ENCODE data around the gene EML1.

Gene EML1

GRCh38 chr14:99806836-99807235 is 13.6 kb downstream of the EML1 start:
- no peak for DNase-seq

GRCh38 chr14:99807413-99808153 is 14.4 kb downstream of the EML1 start:
- no peak for DNase-seq

GRCh38 chr14:99808154-99808505 is 14.9 kb downstream of the EML1 start:
- DNase-seq: no peak

DNA sequence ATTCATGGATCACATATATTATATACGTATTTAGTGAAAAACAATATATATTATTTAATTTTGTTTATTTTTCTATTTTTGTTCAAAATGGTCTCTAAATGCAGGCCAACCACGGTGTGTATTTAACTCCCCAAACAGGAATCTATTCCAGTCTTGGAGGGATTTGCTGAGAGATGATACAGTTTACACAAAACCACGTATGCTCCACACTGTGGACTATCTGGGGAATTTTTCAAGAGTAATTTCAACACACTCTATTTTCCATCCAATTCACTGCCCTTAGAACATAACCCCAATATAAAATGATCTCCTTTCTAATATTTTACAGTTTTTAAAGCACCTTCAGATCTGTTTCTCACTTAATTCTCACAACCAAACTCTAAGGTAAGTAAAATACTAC is 15.3 kb downstream of the EML1 start:
- DNase-seq: no peak

- peak; percentile 24 for DNase-seq
Observed at GRCh38 chr14:99809360-99809759, 16.1 kb downstream of the EML1 start.

GRCh38 chr14:99809859-99810558 is 16.8 kb downstream of the EML1 start:
- DNase-seq: no peak

DNA sequence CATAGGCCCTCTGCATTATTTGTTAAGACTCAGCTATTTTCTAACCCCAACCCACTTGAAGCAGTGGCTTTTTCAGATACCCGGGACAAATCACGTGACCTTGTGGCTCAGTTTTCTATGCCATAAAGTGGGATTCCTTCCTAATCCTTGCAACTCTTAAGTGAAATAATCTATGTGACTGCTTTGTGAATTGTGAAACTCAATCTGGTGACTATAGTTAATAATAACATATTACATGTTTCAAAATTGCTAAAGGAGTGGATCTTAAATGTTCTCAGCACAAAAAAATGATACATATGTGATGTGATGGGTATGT is 17.3 kb downstream of the EML1 start:
- no peak for DNase-seq

- DNase-seq: no peak
Observed at GRCh38 chr14:99812096-99812750, 19.0 kb downstream of the EML1 start.

GRCh38 chr14:99812892-99813291 is 19.7 kb downstream of the EML1 start:
- DNase-seq: no peak

DNA sequence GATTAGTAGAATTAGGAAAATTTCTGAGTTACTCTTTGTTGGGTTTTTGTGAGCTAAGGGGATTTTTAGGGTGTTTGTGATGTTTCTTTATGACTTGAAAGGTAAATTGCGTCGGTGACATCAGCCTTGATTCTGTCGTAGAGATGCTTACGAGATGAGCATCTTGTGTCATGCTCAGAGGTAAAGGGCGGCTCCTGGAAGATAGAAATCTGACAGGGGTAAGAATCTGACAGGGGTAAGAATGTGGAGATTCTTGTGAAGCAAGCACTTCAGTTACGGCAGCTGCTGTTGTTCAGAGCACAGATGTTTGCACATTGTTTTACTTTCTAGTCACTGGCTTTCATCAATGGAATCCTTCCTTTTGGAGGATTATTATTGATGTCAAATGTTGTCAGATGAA is 22.5 kb downstream of the EML1 start:
- no peak for DNase-seq

GRCh38 chr14:99816217-99816616 is 23.0 kb downstream of the EML1 start:
- no peak for DNase-seq

DNA sequence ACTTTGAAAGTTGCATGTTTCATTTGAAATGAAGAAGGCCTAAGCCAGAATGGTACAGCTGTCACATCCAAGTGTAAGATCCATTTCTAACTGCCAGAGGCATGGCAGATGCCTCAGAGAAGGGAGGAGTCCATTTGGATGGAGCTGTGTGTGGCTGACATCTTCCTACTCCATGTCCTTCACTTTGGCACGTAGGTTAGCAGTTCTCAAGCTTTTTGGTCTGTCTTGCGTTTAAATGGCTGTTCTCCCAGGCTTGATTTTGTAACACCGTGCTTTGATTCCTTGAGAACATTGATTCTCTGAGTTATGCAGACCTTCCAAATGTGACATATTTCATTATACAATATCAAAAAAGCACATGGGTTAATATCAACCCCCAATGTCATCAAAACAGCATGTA is 23.4 kb downstream of the EML1 start:
- DNase-seq: no peak

- no peak for DNase-seq
Observed at GRCh38 chr14:99817331-99817730, 24.1 kb downstream of the EML1 start.

DNA sequence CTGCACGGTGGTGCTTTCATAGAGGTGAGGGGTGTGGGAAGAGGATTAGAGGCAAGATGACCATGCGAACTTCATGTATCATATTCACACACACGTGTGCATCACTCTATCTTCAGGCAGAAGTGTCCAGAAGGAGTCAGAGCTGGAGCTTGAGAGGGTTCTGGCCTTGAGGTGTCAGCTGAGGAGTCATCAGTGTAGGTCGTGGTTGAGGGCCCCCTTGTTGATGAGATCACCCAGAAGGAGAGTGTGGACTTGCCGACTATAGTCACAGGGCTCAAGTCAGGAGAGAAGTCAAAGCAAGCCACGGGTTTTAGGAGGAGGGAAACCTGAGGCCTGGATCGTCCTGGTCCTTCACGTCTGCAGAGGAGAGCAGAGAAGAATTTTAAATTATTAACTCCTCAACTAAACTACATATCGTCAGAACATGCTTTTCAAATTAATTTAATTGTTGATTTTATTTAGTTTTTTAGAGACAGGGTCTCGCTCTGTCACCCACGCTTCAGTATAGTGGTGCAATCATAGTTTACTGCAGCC is 25.4 kb downstream of the EML1 start:
- no peak for DNase-seq

DNA sequence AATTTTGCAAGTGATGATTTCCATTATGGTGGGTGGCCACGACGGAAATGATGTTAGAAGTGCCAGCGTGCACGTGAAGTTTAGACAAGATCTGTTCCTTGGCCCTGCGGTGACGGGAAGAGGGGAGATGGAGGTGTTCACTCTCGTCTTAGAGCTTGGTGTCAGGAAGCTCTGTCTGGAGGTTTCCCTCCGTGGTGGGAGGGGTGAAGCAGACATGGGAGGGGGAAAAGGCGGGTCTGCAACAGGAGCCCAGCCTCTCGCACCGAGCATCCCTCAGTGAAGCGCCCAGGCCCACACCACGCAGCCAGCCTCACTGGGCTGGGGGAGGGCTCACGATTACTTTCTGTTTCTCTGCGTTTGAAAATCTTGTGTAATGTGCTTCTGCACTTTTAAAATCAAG is 26.3 kb downstream of the EML1 start:
- DNase-seq: no peak

GRCh38 chr14:99820702-99821331 is 27.6 kb downstream of the EML1 start:
- DNase-seq: no peak

DNA sequence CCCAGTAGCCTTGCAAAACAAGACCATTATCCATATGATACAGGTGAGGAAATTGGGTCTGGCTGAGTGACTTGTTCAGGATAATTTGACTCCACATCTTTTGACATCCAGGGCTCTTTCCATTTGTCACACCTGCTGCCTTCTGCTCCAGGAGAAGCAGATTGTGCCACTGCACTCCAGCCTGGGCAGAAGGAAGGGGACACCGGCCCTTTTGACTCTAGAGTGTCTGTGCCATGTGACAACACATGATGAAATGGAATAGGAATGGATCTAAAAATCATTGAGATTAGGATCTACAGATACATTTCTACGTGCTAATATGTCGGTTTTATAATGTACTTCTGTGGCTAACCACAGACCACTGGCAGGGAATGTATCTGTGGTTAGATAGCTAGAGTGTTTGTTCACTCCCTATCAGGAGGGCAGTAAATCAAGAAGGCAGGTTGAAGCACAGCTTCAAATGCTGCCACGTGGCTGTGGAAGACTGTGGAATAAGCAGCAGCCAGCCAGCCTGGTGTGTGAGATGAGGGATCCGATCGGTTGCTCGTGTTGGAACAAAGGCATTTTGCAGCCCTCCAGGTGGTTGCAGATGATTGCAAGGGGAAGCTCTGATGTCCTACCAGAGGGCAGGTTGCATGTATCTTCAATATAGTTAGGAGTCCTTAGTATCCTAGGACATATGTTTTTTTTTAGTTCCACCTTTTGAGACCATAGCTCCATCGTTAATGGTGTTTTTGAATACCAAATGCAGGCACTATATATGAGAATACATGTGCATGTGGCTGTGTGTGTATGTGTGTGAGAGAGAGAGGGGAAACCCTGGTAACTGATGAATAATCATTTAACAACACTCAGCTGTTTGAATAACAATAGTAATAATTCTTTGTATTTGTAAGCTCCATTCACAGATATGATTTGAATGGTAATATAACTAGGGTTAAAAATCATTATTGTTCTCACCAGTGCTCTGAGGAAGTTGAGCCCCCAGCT is 28.6 kb downstream of the EML1 start:
- no peak for DNase-seq

- DNase-seq: no peak
Observed at GRCh38 chr14:99822800-99823455, 29.7 kb downstream of the EML1 start.

DNA sequence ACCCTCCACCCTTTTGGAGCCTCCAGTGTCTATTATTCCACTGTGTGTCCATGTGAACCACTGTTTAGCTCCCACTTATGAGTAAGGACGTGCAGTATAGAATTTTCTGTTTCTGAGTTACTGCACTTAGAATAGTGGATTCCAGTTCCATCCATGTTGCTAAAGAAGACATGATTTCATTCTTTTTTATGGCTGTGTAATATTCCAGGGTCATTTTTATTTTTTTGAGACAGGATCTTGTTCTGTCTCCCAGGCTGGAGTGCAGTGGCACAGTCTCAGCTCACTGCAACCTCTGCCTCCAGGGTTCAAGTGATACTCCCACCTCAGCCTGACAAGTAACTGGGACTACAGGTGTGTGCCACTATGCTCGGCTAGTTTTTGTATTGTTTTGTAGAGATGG is 31.6 kb downstream of the EML1 start:
- no peak for DNase-seq

DNA sequence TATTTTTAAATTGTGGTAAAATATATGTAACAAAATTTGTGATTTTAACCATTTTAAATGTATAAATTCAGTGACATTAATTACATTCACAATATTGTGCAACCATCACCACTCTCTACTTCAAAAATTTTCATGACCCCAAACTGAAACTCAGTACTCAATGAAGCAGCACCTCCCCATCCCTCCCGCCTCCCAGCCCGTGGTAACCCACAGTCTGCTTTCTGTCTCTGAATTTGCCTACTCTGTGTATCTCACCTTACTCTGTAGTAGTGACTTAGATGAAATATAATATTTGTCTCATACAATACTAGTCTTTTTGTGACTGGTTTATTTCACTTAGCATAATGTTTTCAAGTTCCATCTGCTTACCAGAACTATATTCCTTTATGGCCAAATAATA is 36.2 kb downstream of the EML1 start:
- no peak for DNase-seq

DNA sequence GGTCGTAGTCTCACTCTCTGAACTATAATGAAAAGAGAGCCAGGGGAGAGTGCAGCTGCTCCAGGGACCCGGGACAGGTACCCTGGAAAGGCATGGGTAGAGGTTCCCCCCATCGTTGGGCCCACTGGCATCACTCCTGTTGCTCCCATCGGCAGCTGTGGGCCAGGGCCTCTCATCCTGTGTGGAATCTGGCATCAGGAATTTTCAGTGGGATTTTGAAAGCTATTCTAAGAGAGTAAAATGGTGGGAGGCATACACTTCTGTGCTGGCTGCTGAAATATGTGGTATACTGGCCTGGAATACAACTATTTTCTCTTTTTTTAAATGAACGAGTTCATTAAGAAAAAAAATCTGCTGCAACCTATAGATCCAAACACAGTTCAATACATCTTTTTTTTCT is 38.1 kb downstream of the EML1 start:
- no peak for DNase-seq

Measured in NCI-H524 treated with DMSO at 0.1 percent for 48 hours (cell line).